Right atrium auricular region (tissue), 2 donors: ENCODE measurements around the gene WDR53. TPM values are rescaled to one million over a fixed set of nuclear protein-coding genes. Genes with fewer than 3 reads are reported as not detected.
A peak's percentile ranks its signal among the peaks of the same experiment; 100 is the strongest.
"Not testable (repeated sequence)": the region's sequence is repeated elsewhere in the genome, so short reads cannot be mapped to it uniquely, and the experiment has no call there.

Experiments used
- DNase-seq: peaks from one replicate; pipeline ENCODE4 v3.0.0-alpha.2; 2019; ENCODE audit warnings: low spot score
- H3K27ac ChIP-seq, 2 donors: fragments of 200-600 bp; sonication (generic); 1 replicate in 1 of 2; 2 replicates in 1 of 2; pipeline ENCODE4 v1.5.1; 2016 to 2019
- H3K27me3 ChIP-seq, 2 donors: fragments of 200-600 bp; sonication (generic); one replicate each; pipeline versions ENCODE4 v1.5.1 to v1.6.0; 2017 to 2019
- H3K36me3 ChIP-seq: fragments of 200-600 bp; sonication (generic); one replicate; pipeline ENCODE4 v1.5.1; 2016
- H3K4me1 ChIP-seq, 2 donors: fragments of 200-600 bp; sonication (generic); one replicate each; pipeline versions ENCODE4 v1.5.1 to v1.6.0; 2017 to 2019
- H3K4me3 ChIP-seq, 2 donors: fragments of 200-600 bp; sonication (generic); 1 replicate in 1 of 2; 2 replicates in 1 of 2; pipeline ENCODE4 v1.5.1; 2017 to 2019; ENCODE audit warnings: mild to moderate bottlenecking in 1 of 2, moderate library complexity in 1 of 2
- H3K9me3 ChIP-seq, 2 donors: fragments of 200-600 bp; sonication (generic); one replicate each; pipeline ENCODE4 v1.5.1; 2019
- CTCF ChIP-seq, 2 donors: fragments of 200-600 bp; sonication (generic); IDR thresholded peaks; one replicate each; pipeline ENCODE4 v1.5.1; 2019; ENCODE audit warnings: antibody characterized with exemption in 2 of 2
- total RNA-seq, 2 donors: library from RNA; depleted of rRNA; stranded (reverse); fragments of >200 nt; gene quantifications; one replicate each; pipeline ENCODE4 v1.1.0, GENCODE V29; 2016

The WDR53 gene
- total RNA-seq, 2 donors from 2014 or later: 3.0 to 4.3 TPM

- Histone ChIP-seq H3K27me3 (no peaks in the 10 kb centered on the region), H3K36me3 (no peaks in the 10 kb centered on the region), H3K4me1 (peaks cover 0 to 9% of the 10 kb centered on the region in 2 donors), H3K27ac (peak overlapping the region; percentile 47 to 56), H3K9me3 (no peaks in the 10 kb centered on the region), H3K4me3 (peak overlapping the region; percentile 31 to 51)
- peak; percentile 82 to 93 for TF ChIP-seq CTCF (IDR thresholded peaks at IDR 0.05)
- peak; percentile 59 for DNase-seq
These were observed 39.6 kb downstream of the WDR53 start for GRCh38 chr3:196528639-196529233.

DNA sequence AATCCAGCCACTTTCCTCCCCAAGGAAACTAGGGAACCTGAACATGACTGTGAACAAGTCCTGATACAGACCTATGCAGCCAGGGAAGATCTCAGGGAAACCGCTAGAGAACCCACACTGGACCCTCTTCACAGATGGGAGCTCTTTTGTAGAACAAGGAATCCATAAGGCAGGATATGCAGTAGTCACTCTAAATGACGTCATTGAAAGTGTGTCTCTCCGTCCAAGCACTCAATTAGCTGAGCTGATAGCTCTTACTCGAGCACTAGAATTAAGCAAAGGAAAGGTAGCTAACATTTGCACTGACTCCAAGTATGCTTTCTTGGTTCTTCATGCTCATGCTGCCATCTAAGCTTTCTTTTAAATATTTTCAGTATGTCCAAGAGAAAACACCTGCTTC, 43.2 kb downstream of the WDR53 start:
- H3K4me1 ChIP-seq: peaks cover 0 to 9% of the 10 kb centered on the region in 2 donors
- H3K27ac ChIP-seq: no peak overlapping the region
- no peak for DNase-seq
- H3K9me3 ChIP-seq: peaks cover 0 to 5% of the 10 kb centered on the region in 2 donors
- no peak for TF ChIP-seq CTCF (IDR thresholded peaks at IDR 0.05)
- no peaks in the 10 kb centered on the region for H3K27me3 ChIP-seq
- no peaks in the 10 kb centered on the region for H3K36me3 ChIP-seq
- no peak overlapping the region for H3K4me3 ChIP-seq

- peaks cover 1 to 11% of the 10 kb centered on the region in 2 donors for H3K9me3 ChIP-seq
- no peak for DNase-seq
- no peak overlapping the region for H3K27ac ChIP-seq
- no peak for TF ChIP-seq CTCF (IDR thresholded peaks at IDR 0.05)
- H3K27me3 ChIP-seq: no peaks in the 10 kb centered on the region
- H3K4me1 ChIP-seq: peaks cover 0 to 9% of the 10 kb centered on the region in 2 donors
- H3K36me3 ChIP-seq: no peaks in the 10 kb centered on the region
- no peak overlapping the region for H3K4me3 ChIP-seq
These were observed 43.8 kb downstream of the WDR53 start for GRCh38 chr3:196524527-196524926.

DNA sequence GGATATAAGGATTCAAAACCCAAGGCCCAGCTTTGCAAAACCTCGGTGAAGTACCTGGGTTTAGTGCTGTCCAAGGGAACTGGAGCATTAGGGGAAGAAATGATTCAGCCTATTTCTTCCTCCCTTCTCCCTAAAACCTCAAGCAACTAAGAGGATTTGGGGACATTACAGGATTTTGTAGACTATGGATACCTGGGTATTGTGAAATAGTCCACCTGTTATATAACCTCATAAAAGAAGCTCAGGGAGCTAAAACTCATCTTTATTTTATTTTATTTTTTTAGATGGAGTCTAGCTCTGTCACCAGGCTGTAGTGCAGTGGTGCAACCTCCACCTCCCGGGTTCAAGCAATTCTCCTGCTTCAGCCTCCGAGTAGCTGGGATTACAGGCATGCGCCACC, 44.5 kb downstream of the WDR53 start:
- H3K36me3 ChIP-seq: no peaks in the 10 kb centered on the region
- H3K27me3 ChIP-seq: no peaks in the 10 kb centered on the region
- H3K9me3 ChIP-seq: peaks cover 6 to 18% of the 10 kb centered on the region in 2 donors
- TF ChIP-seq CTCF (IDR thresholded peaks at IDR 0.05): no peak
- peaks cover 0 to 5% of the 10 kb centered on the region in 2 donors for H3K4me1 ChIP-seq
- no peak for DNase-seq
- H3K4me3 ChIP-seq: no peak overlapping the region
- no peak overlapping the region for H3K27ac ChIP-seq

DNA sequence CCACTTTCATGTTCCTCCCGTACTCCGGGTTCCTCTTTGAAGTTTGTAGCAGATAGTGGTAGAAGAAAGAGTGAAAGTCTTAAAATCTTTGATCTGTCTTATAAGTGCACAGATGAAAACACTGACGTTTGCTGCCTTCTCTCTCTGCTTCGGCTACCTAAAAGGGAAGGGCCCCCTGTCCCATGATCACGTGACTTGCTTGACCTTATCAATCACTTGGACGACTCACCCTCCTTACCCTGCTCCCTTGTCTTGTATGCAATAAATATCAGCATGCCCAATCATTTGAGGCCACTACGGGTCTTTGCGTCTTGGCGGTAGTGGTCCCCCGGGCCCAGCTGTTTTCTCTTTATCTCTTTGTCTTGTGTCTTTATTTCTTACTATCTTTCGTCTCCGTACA, 47.1 kb downstream of the WDR53 start:
- H3K27me3 ChIP-seq, H3K36me3 ChIP-seq, H3K27ac ChIP-seq, H3K4me3 ChIP-seq, DNase-seq, H3K4me1 ChIP-seq: not testable (repeated sequence)
- peaks cover 6 to 27% of the 10 kb centered on the region in 2 donors for H3K9me3 ChIP-seq

GRCh38 chr3:196519718-196520082, 48.7 kb downstream of the WDR53 start:
- no peaks in the 10 kb centered on the region for H3K36me3 ChIP-seq
- no peak overlapping the region for H3K4me3 ChIP-seq
- H3K9me3 ChIP-seq: peaks cover 6 to 27% of the 10 kb centered on the region in 2 donors
- no peak for TF ChIP-seq CTCF (IDR thresholded peaks at IDR 0.05)
- H3K4me1 ChIP-seq: no peaks in the 10 kb centered on the region
- DNase-seq: no peak
- H3K27ac ChIP-seq: no peak overlapping the region
- no peaks in the 10 kb centered on the region for H3K27me3 ChIP-seq
